SJCRH30 (cell line): ENCODE results near the gene SPACDR. TPM values are rescaled to one million over a fixed set of nuclear protein-coding genes. Genes with fewer than 3 reads are reported as not detected.

Source experiments
- DNase-seq, 2 experiments: peaks; one replicate each; pipeline ENCODE4 v3.0.0-alpha.2; 2015 to 2020
- H3K27ac ChIP-seq: fragments of 250-450 bp; sonication (Bioruptor Pico); 2 replicates; pipeline ENCODE4 v1.5.1; 2020; ENCODE audit warnings: mild to moderate bottlenecking, moderate library complexity
- H3K27me3 ChIP-seq: fragments of 250-450 bp; sonication (Bioruptor Pico); 2 replicates; pipeline ENCODE4 v1.5.1; 2020; ENCODE audit warnings: mild to moderate bottlenecking, moderate library complexity
- H3K36me3 ChIP-seq: fragments of 250-450 bp; sonication (Bioruptor Pico); 2 replicates; pipeline ENCODE4 v1.5.1; 2020; ENCODE audit warnings: mild to moderate bottlenecking, moderate library complexity
- H3K4me1 ChIP-seq: fragments of 250-450 bp; sonication (Bioruptor Pico); 2 replicates; pipeline ENCODE4 v1.5.1; 2020; ENCODE audit warnings: mild to moderate bottlenecking, moderate library complexity
- H3K4me3 ChIP-seq: fragments of 250-450 bp; sonication (Bioruptor Pico); 2 replicates; pipeline ENCODE4 v1.5.1; 2020; ENCODE audit warnings: mild to moderate bottlenecking, moderate library complexity
- H3K9me3 ChIP-seq: fragments of 250-450 bp; sonication (Bioruptor Pico); replicated peaks from 2 replicates; pipeline ENCODE4 v1.5.1; 2020; ENCODE audit warnings: mild to moderate bottlenecking, moderate library complexity
- total RNA-seq: library from RNA; depleted of rRNA; stranded (reverse); fragments of >200 nt; shearing (Covaris generic); gene quantifications from 2 replicates; pipeline ENCODE4 v1.2.3, GENCODE V29; 2014

The SPACDR gene
- total RNA-seq, 1 experiment from 2014 or later, result not detected

GRCh38 chr7:100437150-100438100, 26.6 kb downstream of the SPACDR start:
- no peak overlapping the region for H3K27ac ChIP-seq
- no peaks in the 10 kb centered on the region for H3K27me3 ChIP-seq

DNA sequence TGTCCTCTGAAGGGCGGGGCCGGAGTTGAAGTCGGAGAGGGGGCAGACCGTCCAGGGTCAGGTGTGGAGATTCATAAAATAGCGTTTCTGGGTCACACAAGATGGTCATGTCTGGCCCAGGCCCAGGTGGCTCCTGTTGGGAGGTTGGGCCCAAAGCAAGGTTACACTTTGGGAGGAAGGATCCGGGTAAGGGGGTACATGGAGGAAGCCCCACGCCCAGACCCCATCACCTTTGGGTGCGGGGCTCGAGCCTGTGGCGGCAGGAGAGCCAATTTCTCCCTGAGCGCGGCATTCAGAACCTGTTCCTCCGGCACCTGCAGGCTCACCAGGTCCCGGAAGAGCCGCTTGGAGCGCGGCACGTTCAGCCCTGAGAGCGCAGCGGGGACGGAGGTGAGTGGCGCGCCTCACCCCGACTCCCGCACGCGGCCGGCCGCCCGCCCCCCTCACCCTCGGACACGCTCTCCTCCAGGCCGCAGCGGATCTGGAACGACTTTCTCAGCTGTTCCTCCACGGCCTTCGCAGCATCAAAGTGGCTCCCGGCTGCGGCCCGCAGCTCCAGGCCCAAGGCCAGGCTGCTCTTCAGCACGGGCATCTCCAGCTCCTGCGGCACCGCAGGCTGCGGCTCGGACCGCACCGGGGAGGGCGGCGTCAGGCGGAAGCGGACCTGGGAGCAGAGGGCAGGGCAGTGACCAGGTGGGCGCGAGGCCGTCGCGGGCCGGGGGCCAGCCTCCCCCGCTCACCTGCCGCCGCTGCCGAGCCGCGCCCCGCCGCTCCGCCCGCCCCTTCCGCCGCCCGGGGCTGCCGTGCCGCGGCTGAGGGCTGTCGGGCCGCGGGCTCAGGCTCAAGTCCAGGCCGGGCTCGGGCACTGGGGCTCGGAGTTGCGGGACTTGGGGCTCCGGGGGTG, 28.4 kb downstream of the SPACDR start:
- Histone ChIP-seq H3K4me1 (peaks cover 3% of the 10 kb centered on the region; the same call in 1 of the 2 replicates), H3K9me3 (no peaks in the 10 kb centered on the region), H3K27me3 (no peaks in the 10 kb centered on the region), H3K27ac (peak overlapping the region; percentile 37; the same call in 1 of the 2 replicates), H3K4me3 (peak overlapping the region; percentile 69), H3K36me3 (peaks cover 40% of the 10 kb centered on the region)
- peak; percentile 50 to 51 for DNase-seq

More at GRCh38 chr7:100437150-100438100, 26.6 kb downstream of the SPACDR start:
- H3K36me3 ChIP-seq, result peaks cover 24% of the 10 kb centered on the region
- no peaks in the 10 kb centered on the region for H3K9me3 ChIP-seq
- H3K4me1 ChIP-seq, result peaks cover 3% of the 10 kb centered on the region; the same call in 1 of the 2 replicates
- no peak overlapping the region for H3K4me3 ChIP-seq
- DNase-seq, result no peak

- H3K4me3 ChIP-seq, result no peak overlapping the region
- peaks cover 3% of the 10 kb centered on the region; the same call in 1 of the 2 replicates for H3K4me1 ChIP-seq
- peaks cover 42% of the 10 kb centered on the region for H3K36me3 ChIP-seq
- H3K9me3 ChIP-seq, result no peaks in the 10 kb centered on the region
- H3K27me3 ChIP-seq, result no peaks in the 10 kb centered on the region
- DNase-seq, result no peak
- no peak overlapping the region for H3K27ac ChIP-seq
Measured at GRCh38 chr7:100434297-100435144, 29.5 kb downstream of the SPACDR start.

DNA sequence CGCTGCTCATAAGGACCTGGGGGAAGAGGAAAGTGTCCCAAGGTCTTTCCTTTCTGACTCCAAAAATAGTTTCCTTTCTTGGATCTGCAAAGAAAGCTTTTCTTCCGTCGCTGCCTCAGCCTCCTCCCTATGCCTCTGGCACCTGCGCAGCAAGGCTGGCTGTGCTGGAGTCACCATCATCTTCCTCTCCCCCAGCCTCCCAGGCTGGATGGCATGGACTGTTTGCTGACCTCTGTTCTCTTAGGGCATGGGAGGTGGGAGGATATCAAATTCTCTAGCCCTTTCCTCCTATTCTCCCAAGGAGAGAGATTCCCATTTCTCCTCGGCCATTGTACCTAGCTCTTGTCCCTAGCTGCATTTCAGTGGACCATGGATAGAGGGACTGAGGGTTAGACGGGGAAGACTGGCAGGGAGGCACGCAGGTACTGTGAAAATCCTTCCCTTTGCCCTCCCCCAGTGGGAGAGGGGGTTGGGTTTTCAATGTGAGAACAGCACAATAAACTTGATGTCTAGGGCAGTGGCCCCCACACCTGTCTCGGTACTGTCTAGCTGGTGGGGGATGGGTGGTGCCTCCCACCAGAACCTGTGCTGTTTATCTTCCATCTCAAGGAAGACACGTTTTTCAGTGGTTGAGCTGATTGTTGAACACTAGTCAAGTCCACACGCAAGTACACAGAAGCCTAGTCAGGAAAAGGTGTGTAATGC, 30.3 kb downstream of the SPACDR start:
- H3K27ac ChIP-seq, result no peak overlapping the region
- H3K4me3 ChIP-seq, result no peak overlapping the region
- DNase-seq, result no peak
- H3K9me3 ChIP-seq, result no peaks in the 10 kb centered on the region
- H3K36me3 ChIP-seq, result peaks cover 42% of the 10 kb centered on the region
- peaks cover 3% of the 10 kb centered on the region; the same call in 1 of the 2 replicates for H3K4me1 ChIP-seq
- H3K27me3 ChIP-seq, result no peaks in the 10 kb centered on the region

DNA sequence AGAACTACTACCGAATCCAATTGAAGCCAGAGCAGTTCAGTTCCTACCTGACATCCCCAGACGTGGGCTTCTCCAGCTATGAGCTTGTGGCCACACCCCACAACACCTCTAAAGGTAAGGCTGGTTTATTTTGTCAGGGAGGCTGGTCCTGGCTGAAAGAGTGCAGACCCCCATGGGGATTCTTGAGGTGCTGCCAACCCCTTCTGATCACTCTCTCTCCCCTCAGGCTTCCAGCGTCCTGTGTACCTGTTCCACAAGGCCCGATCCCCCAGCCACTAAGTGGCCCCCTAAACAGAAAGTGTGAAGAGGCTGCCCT, 30.8 kb downstream of the SPACDR start:
- Histone ChIP-seq H3K36me3 (peaks cover 42% of the 10 kb centered on the region), H3K27me3 (no peaks in the 10 kb centered on the region), H3K4me1 (peaks cover 3% of the 10 kb centered on the region; the same call in 1 of the 2 replicates), H3K27ac (no peak overlapping the region), H3K4me3 (no peak overlapping the region), H3K9me3 (no peaks in the 10 kb centered on the region)
- no peak for DNase-seq

GRCh38 chr7:100432621-100433275, 31.3 kb downstream of the SPACDR start:
- Histone ChIP-seq H3K36me3 (peaks cover 42% of the 10 kb centered on the region), H3K9me3 (no peaks in the 10 kb centered on the region), H3K4me1 (peaks cover 3% of the 10 kb centered on the region; the same call in 1 of the 2 replicates), H3K27me3 (no peaks in the 10 kb centered on the region), H3K4me3 (no peak overlapping the region), H3K27ac (no peak overlapping the region)
- no peak for DNase-seq

- Histone ChIP-seq H3K27ac (no peak overlapping the region), H3K27me3 (no peaks in the 10 kb centered on the region), H3K4me3 (no peak overlapping the region), H3K36me3 (peaks cover 42% of the 10 kb centered on the region), H3K9me3 (no peaks in the 10 kb centered on the region), H3K4me1 (peaks cover 3% of the 10 kb centered on the region; the same call in 1 of the 2 replicates)
- DNase-seq, result no peak
Measured at GRCh38 chr7:100432053-100432452, 32.0 kb downstream of the SPACDR start.

GRCh38 chr7:100431286-100431735, 32.7 kb downstream of the SPACDR start:
- H3K27me3 ChIP-seq, result no peaks in the 10 kb centered on the region
- no peaks in the 10 kb centered on the region for H3K9me3 ChIP-seq
- no peak for DNase-seq
- H3K27ac ChIP-seq, result no peak overlapping the region
- peaks cover 42% of the 10 kb centered on the region for H3K36me3 ChIP-seq
- peaks cover 3% of the 10 kb centered on the region; the same call in 1 of the 2 replicates for H3K4me1 ChIP-seq
- no peak overlapping the region for H3K4me3 ChIP-seq

DNA sequence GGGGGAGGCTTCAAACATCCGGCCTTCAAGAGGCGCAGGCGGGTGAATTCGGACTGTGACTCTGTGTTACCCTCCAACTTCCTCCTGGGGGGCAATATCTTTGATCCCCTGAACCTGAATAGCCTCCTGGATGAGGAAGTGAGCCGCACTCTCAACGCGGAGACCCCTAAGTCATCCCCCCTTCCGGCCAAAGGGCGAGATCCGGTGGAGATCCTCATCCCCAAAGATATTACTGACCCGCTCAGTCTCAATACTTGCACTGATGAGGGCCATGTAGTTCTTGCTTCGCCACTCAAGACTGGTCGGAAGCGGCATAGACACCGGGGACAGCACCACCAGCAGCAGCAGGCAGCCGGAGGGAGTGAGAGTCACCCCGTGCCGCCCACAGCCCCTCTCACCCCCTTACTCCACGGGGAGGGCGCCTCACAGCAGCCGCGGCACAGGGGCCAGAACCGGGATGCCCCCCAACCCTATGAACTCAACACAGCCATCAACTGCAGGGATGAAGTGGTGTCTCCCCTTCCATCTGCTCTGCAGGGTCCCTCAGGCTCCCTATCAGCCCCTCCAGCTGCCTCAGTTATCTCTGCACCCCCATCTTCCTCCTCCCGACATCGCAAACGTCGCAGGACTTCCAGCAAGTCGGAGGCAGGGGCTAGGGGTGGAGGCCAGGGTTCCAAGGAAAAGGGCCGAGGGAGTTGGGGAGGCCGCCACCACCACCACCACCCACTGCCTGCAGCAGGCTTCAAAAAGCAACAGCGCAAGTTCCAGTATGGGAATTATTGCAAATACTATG, 33.4 kb downstream of the SPACDR start:
- H3K4me1 ChIP-seq, result peaks cover 3% of the 10 kb centered on the region; the same call in 1 of the 2 replicates
- peak overlapping the region; percentile 98; the same call in 1 of the 2 replicates for H3K27ac ChIP-seq
- H3K36me3 ChIP-seq, result peaks cover 42% of the 10 kb centered on the region
- no peak for DNase-seq
- H3K27me3 ChIP-seq, result no peaks in the 10 kb centered on the region
- no peaks in the 10 kb centered on the region for H3K9me3 ChIP-seq
- peak overlapping the region; percentile 91 for H3K4me3 ChIP-seq

GRCh38 chr7:100429637-100430492, 34.2 kb downstream of the SPACDR start, which contains the start of gene MEPCE:
Gene MEPCE, plus strand, starts transcription at chr7:100429831. Its CDS starts 188 bp downstream, at chr7:100430019.
- peak; percentile 98 to 99 for DNase-seq
- Histone ChIP-seq H3K4me3 (peak within 1 kb of the TSS; percentile 91), H3K4me1 (no peaks in the 10 kb centered on the region; the same call in 1 of the 2 replicates), H3K9me3 (no peaks in the 10 kb centered on the region), H3K27me3 (no peaks in the 10 kb centered on the region), H3K36me3 (peaks cover 39% of the 10 kb centered on the region), H3K27ac (peak within 1 kb of the TSS; percentile 98)

DNA sequence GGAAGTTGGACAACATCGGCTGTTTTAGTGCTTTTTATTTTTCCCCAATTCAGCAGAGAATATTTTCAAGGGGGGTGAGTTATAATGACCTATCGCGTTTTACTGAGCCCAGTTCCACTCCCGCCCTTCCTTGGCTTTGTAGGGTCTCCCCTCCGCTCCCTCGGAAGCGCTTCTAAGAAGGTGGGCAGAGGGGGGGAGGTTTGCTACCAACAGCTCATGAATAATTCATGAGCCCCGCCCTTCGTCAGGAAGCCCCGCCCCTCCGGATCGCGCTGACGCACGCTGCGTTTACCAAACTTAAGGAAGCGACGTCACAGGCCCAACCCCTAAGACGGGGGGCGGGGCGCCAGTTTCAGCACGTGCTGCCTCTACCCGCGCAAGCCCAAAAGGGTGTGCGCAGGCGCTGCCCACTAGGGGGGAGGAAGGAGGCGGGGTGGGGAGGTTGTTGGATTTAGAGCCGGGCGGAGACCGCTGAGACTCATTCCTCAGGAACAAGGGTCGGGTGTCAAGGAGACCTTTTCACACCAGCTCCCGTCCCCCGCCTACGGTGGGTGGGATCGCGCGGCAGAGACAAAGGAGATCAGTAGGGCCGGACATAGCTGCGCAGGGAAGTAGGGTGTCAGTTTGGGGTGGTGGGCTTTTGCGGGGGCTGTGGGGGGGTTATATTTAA, 35.0 kb downstream of the SPACDR start:
- Histone ChIP-seq H3K4me3 (peak overlapping the region; percentile 91), H3K27me3 (no peaks in the 10 kb centered on the region), H3K27ac (peak overlapping the region; percentile 98), H3K36me3 (peaks cover 32% of the 10 kb centered on the region), H3K9me3 (no peaks in the 10 kb centered on the region), H3K4me1 (no peaks in the 10 kb centered on the region; the same call in 1 of the 2 replicates)
- DNase-seq, result peak; percentile 100
